TTC549 (cell line): Measurements from ENCODE around the gene PLB1.

Source experiments
- FAIRE-seq: peaks from 2 replicates; lab custom pipeline; 2012; peaks lifted over from hg19 to GRCh38; lab: Jason Lieb, UNC

The PLB1 gene

DNA sequence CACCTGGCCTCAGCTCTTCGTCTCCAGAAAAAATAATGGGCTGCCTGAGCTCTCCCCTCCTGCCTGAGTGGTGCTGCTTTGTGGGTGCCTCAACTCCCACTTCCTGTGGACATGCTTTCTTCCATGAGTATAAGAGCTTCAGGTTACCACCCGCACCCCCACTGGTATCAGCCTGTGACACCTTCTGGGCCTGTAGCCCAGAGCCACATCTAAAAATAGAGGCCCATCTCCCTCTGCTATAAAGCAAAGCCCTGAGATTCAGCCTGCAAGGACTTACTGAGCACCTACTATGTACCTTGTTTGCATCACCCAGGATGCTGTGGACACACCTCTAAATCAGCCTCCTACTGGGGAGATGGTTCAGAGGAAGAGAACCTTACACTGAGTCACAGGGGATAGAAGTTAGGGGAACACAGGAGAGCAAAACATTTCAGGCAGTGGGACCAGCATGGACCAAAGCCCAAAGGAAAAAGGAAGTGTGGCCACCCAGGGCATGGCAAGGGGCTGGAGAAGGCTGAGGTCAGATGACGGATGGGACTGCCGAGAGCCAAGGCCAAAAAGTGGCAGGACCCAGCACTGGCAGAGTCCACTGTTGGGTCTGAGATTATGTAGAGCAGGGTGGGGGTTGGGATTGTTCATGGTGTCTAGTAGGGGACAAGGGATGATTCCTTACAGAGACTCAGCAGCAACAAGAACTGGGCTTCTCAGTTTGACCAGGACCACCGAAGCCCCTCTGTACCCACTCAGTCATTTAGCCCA, 132.0 kb downstream of the PLB1 start:
- no peak for FAIRE-seq

DNA sequence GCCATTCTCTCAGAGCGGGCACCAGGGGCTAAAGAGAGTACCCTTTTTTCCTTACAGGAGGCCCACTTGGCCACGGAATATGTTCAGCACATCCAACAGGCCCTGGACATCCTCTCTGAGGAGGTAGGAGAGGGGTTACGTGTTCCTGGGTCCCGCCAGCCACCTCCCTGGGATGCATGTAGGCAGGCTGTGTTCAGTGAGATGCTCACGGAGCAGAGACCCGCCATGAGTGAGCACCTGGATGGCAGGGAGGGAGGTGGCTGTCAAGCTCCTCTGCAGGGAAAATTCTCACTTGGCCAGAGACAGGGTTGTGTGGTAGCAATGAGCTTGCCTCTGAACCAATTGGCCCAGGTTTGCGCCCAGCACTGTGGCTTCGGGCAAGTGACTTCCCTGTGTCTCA, 132.6 kb downstream of the PLB1 start:
- FAIRE-seq, result no peak

DNA sequence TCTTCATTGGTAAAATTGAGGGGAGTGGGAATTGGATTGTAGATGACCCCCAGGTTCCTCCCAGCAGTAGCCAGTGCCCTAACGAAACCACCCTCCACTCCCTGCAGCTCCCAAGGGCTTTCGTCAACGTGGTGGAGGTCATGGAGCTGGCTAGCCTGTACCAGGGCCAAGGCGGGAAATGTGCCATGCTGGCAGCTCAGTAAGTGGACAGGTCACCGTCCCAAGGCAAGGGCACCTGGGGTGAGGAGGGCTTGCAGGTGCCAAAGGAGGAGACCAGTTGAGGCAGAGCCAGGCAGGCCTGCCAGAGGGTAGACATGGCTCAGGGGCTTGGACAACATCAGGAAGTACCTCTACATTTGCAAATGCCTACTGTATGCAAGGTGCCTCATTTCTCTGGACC, 133.1 kb downstream of the PLB1 start:
- no peak for FAIRE-seq

DNA sequence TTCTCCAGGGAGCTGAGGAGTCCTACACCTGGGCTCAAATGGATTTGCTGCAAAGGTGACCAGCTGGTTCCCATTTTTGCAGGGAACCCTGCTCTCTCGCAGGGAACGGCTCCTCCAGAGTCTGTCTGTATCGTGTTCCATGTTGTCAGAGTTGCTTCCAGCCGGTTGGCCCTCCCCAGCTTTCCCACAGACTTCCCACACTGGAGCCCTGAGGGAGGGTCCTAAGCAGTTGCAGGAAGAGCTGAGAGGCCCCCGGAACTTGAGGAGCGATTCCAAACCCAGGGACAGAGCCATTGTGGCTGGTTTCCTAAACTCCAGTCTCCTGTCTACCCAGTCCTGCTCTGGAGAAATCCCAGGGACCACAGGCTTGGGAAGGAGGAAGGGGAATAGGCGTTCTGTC, 134.1 kb downstream of the PLB1 start:
- no peak for FAIRE-seq

DNA sequence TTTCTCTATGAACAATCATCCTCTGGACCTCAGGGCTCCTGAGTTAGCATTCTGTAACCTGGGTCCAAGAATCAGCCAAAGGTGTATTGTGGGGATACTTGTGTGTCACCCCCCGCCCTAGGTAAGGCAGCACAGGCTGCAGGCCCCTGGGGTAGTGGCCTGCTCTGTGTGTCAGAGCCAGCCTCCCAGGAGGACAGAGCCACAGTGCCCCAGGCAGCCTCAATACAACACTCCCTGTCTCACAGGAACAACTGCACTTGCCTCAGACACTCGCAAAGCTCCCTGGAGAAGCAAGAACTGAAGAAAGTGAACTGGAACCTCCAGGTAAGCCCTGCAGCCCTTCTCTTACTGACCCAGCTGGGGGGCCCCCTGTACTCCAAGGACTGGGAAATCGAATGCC, 134.5 kb downstream of the PLB1 start:
- FAIRE-seq, result no peak

DNA sequence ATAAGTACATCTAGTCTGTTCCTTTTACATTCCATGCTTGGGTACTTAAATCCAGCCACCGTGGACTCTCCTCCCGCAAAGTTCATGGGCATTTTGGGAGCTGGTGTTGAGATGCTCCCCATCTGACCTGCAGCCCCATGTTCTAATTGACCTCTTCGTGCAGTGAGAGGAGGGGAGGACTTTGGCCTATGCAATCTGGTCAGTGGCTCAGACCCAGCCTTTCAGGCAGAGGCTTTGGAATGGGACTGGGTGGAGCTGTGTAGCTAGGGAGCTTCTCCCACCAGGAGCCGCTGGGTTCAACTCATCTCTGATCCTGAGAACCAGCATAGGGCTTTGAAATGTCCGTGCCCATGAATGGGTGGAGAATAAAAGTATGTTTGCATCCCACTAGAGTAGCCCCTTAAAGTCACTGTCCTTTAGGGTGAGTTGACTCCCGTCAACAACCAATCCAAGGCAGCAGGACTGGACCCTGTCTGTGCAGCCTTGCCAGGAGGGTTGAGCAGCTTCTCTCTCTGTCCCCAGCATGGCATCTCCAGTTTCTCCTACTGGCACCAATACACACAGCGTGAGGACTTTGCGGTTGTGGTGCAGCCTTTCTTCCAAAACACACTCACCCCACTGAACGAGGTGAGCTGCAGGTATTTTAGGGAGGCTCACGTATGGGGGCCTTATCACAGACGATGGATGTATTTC, 135.8 kb downstream of the PLB1 start:
- FAIRE-seq, result no peak

DNA sequence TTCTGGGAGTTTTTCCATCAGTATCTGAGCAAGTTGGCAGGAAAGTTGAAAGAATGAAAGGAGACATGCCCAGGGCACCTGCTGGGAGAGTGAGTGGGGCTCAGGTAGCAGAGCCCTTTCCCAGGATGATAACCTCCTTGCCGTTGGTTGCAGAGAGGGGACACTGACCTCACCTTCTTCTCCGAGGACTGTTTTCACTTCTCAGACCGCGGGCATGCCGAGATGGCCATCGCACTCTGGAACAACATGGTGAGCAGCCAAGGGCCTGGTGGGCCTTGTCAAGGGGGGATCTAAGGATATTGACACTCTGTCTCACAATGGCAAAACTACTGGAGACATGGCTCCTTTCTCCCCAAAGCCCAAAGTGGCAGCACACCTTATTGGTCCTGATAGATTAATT, 136.9 kb downstream of the PLB1 start:
- no peak for FAIRE-seq

DNA sequence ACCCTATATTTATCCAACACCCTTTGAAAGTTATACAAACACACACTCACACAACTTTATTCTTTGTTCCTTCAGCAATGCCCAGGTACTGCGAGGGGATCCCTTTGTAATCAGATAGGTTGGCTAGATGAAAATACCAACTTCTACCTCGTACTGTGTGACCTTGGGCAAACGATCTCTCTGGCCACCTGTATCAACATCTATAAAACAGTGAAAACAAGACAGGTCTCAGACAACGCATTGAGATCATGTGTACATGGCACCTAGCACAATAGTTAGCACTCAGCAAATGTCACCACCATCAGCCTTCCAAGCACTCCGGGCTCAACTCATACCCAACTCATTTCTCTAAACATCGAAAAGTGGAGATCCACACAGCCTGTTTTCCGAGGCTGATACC, 137.3 kb downstream of the PLB1 start:
- FAIRE-seq, result no peak

DNA sequence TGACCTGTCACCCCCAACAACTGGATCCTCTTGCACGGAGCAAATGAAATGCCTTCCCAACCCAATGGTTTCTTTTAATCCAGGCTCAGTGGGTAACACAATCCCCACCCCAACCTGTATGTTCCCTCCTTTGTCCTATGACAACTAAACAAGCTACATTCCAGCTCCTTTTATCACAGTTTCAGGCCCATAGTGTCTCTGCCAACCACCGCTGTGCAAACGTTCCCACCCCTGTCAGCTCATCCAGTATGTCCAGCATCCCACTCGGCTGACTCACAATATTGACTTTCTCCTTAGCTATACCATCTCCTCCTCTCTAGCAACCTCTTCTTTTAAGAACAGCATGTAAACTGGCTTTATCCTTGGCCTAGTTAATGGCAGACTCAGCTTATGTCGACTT, 137.9 kb downstream of the PLB1 start:
- no peak for FAIRE-seq

DNA sequence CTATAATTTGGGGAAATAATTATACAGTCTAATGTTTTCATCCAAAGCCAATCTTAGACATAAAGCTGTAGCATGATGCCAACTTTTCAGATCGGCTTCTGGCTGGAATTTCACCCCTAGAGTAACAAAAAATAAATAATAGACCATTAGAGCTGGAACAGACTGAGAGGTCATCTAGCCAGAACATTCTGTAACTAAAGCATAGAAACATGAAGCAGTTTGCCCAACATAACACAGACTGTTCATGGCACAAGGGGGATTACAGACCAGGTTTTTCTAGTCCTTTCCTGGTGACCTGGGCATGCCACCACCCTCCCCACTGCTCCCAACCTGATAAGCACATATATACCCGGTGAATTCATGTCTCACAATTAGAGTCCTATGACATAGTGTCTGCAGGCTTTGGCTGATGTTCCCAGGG, 139.3 kb downstream of the PLB1 start:
- no peak for FAIRE-seq

DNA sequence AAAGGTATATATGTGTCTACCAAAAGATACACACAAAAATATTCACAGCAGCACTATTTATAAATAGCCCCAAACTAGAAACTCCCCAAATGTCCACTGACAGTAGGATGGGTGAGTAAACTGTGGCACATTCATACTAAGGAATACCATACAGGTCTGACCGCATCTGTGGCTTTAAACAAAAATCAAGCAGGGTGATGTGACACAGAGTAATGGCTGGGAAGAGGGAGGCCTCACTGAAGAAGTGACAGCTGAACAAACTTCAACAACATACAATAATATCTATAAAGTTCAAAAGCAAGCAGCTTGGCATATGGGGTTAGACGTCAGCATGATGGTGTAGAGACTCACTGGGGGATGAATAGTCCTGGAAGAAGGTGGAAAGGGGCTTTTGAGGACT, 140.6 kb downstream of the PLB1 start:
- no peak for FAIRE-seq

DNA sequence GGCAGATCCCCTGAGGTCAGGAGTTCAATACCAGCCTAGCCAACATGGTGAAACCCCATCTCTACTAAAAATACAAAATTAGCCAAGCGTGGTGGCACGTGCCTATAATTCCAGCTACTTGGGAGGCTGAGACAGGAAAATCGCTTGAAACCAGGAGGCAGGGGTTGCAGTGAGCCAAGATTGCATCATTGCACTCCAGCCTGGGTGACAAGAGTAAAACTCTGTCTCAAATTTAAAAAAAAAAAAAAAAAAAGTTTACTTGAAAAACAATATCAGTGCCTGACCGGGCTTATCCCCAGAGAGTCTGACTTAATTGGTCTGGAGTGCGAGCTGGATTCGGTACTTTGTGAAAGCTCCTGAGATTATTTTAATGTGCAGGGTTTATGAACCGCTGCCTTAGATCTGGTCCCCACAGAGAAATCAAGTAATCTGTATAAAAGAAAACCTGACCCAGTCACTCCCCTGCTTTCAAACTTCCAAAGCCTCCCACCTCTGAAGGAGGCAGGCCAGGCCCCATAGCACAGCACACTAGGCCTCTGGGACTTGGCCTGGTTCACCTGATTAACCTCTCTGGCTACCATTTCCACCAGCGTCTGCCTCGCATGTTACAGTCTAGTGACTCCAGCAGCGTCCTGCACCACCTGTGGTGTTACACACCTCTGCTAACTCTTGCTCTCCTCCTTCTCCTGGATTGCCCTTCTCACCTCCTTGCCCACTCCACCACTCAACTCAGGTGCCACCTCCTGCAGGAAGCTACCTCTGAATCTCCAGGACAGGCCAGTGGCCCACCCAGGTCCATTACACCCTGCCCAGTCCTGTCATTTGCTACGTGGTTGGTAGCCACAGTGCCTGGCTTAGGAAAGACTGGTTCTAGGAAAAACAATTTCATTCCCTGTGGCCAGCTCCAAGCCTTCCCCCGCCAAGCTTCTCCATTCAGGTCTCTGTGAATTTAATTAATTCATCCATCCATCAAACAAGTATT, 141.5 kb downstream of the PLB1 start:
- no peak for FAIRE-seq

DNA sequence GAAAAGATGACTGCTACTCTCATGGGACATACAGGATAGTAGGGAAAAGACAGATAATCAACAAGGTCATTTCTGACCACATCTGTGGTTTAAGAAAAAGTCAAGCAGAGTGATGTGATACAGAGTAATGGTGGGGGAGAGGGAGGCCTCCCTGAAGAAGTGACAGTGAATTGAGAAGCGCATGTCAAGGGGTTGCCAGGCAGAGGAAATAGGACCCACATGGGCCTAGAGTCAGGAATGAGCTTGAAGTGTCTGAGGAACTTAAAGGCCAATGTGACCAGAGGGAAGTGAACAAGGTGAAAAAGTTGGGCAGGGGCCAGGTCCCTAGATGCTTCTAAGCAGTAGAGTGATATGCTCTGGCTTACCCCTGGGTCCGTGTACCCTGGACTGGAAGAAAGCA, 142.2 kb downstream of the PLB1 start:
- FAIRE-seq, result no peak

DNA sequence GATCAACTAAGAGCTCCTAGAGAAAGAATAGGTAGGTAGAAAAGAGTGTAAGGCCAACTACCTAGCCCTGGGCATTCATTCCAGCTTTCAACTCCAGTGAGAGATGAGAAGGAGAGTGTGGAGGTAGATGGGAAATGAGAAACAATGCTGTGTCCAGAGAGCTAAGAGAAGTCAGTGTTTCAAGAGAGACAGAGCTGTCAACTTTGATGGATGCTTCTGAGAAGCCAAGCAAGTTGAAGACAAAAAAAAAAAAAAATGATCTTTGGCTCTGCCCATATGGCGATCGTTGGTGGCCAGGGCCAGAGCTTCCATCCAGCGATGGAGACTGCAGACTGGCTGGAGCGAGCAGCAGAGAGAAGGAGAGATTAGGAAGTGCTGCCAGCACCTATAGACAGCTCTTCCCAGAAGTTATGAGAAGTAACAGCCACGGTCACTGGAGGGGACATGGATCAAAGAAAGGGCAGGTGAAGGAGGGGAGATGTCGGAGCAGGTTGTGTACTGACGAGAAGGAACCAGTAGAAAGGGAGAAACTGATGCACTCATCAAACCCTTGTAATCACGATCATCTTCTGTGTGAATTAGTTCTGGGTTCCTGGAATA, 143.3 kb downstream of the PLB1 start:
- FAIRE-seq, result no peak

DNA sequence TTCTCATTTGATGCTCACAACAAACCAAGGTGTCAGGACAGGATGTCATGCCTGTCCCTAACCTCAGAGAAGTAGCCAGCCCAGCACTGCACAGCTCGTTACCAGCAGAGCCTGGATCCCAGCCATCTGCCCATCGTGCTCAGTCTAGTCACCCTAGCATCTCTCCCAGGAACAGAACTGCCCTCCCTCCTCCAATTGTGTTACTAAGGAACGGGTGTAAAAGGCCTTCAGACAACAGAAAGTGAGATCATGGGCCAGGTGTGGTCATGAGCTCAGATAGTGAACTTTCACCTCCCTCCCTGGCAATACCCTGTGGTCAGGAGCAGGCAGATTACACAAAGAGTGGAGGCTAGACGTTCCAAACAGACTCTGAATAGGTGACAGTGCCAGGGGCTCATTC, 144.0 kb downstream of the PLB1 start:
- no peak for FAIRE-seq

DNA sequence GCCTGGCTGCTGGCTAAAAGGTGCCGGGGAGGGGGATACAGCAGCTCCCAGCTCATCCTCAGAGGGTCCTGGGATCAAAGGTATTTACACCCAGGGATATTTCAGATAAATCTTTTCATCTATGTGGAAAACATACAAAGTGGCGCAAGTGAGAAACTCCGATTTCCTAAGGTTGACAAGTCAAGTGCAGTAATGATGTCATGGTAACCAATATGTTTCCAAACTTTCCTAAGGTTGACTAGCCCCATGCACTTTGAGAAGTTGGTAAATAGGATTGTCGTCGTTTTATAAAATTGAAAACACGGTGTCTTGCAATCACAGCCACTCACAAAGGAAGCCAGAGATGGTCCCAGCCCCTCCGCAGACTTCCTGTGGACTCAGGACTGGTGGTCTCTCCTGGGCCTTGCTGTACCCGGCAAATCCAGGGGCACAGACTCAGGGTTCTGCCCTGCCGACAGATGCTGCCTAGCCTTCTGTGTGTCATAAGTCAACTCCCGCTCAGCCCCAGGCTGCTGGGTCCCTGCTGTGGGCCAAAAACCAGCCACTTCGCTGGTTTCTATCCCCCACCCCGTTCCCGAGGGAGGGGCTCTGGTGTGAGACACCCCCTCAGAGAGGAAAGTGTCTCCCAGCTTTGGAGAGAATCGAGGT, 144.5 kb downstream of the PLB1 start:
- FAIRE-seq, result no peak

DNA sequence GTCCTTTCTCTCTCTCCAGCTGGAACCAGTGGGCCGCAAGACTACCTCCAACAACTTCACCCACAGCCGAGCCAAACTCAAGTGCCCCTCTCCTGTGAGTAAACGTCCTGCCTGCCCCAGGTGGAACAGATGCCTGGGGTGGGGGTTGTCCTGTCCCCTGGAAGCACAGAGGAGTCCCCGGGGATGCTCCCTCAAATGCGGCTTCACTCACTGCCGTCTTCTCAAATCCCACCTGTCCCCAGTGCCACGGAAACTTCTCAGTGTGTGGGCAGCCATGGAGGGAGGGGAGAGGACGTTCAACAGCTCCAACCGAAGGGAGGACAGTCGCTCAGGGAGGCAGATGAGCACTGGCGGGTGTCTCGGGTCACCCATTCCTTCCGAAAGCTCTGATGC, 145.0 kb downstream of the PLB1 start:
- FAIRE-seq, result no peak

DNA sequence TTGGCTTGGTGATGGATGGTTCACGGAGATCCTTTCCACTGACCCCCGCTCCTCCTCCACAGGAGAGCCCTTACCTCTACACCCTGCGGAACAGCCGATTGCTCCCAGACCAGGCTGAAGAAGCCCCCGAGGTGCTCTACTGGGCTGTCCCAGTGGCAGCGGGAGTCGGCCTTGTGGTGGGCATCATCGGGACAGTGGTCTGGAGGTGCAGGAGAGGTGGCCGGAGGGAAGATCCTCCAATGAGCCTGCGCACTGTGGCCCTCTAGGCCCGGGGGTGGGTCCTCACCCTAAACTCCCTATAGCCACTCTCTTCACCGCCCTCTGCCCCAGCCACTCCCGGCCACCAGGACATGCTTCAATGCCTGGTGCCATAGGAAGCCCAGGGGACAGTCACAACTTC, 146.9 kb downstream of the PLB1 start:
- FAIRE-seq, result no peak

DNA sequence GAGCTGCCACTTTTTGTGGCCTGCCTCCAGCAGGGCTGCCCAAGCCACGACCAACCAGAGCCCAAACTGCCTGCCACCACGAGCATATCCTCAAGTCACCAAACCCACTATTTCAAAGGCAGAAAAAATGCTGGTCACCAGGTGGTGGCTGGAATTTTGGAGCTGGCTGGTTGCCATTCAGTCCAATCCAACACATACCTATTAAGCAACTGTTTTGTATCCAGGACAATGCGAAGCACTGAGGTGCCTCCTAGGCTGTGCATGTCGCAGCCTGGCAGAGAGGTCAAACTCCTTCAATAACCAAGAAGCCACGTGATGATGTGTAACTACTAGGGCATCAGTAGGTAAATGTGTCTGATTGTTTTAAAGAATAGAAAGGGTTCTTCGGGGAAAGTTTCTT, 147.5 kb downstream of the PLB1 start:
- FAIRE-seq, result no peak

DNA sequence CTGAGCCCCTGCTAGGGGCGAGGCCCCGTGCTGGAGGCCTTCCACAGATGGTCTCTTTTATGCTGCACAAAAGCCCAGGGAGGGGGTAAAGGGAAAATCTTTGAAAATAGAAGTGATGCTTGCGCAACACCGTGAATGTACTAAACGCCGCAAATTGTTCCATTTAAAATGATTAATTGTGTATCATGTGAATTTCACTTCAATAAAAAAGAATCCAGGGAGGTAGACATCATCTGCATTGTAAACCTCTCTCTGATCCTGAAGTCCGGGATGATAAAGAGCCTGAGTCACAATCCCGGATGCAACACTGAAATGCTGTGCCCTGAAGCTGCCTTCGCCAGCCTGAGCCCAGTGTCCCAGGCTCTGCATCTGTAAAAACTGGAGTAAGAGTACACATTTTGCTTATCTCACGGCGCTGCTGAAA, 148.1 kb downstream of the PLB1 start:
- no peak for FAIRE-seq

DNA sequence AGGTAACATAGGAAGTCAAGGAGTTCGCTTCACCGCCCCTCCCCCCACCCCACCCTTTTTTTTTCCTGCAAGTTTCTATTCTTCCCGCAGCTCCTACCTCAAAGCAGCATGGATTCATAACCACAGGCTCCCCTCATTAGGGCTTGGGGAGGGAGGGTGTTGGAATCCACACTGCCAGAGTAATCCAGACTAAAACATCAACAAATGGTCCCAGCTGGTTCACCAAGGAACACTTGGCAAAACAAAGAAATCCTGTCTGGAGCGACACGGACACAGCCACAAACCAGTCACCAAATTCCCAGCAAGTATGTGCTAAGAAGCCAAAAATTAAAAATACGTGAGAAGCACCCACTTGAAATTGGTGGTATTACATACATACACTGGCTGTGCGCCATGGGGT, 148.9 kb downstream of the PLB1 start:
- FAIRE-seq, result no peak

DNA sequence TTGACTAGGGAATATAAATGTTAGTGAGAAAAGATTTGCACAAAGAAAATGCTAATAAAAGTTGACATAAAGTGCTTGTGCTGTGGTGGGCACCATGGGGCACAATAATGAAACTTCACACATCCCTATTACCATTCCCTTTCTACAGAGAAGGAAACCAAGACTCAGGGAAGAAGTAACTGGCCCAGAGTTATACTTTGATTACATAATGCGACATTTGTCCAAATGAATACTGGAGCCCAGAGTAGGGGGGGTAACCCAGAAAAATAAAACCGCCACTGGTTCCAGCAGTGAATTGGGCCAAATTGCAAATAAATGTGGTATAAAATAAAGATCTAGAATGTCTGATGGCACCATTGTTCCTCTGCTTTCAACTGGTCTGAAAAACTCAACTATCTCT, 149.7 kb downstream of the PLB1 start:
- FAIRE-seq, result no peak
